ENCODE results near the gene AGRN. TPM values are rescaled to one million over a fixed set of nuclear protein-coding genes. Genes with fewer than 3 reads are reported as not detected.
"Not testable (repeated sequence)": the region's sequence is repeated elsewhere in the genome, so short reads cannot be mapped to it uniquely, and the experiment has no call there.

Gene AGRN
- total RNA-seq, 1 donor from 2014 or later = 17.6 TPM

DNA sequence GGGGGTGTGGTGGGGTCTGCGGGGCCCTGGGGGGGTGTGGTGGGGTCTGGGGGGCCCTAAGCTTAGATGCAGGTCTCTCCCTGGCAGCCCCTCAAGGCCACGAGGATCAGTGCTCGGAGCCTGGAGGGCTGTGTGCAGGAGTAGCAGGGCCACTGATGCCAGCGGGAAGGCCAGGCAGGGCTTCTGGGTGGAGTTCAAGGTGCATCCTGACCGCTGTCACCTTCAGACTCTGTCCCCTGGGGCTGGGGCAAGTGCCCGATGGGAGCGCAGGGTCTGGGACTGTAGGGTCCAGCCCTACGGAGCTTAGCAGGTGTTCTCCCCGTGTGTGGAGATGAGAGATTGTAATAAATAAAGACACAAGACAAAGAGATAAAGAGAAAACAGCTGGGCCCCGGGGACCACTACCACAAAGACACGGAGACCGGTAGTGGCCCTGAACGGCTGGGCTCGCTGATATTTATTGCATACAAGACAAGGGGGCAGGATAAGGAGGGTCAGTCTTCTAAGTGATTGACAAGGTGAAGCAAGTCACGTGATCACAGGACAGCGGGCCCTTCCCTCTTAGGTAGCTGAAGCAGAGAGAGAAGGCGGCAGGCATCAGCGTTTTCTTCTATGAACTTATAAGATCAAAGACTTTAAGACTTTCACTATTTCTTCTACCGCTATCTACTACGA, 45.5 kb downstream of the AGRN start:
- DNase-seq (ENCODE audit: low spot score) = no peak

DNA sequence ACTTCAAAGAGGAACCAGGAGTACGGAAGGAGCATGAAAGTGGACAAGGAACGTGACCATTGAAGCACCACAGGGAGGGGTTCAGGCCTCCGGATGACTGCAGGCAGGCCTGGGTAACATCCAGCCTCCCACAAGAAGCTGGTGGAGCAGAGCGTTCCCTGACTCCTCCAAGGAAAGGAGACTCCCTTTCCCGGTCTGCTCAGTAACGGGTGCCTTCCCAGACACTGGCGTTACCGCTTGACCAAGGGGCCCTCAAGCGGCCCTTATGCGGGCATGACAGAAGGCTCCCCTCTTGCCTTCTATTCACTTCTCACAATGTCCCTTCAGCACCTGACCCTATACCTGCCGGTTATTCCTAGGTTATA, 46.0 kb downstream of the AGRN start:
- not testable (repeated sequence) for DNase-seq (ENCODE audit: low spot score)

DNA sequence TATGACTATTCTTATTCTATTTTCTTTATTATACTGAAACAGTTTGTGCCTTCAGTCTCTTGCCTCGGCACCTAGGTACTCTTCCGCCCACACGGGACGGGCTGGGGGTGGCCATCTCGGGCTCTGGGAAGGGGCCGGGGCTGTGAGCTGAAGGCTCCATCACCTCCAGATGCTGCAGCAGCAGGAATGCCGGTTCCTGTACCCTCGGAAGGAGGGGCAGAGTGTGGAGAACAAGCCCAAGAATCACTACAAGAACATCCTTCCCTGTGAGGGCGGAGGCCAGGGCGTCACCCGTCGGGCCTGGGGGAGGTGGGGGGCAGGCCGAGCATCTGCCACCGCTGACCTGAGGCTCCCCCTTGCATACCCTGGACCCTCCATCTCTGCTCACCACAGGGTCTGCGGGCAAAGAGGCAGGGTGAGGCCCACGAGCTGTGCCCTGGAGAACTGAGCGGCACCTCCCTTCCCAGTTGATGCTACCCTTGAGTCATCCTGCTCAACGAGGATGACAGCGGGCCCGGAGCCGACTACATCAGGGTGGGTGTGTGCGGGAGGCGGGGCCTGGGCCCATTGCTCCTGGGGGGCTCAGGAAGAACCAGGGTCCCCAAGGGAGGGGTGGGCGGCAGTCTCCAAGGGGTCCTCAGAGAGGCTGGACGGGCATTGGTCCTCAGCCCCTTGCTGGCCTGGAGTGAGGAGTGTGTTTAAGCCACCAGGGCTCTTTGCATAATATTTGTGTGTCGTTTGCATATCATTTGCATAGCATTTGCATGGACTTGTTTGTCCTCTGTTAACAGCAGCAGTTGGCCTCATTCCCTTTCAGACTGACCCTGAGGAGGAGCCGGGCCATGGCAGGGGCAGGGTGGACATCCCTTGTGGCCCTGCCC, 46.7 kb downstream of the AGRN start:
- no peak for DNase-seq (ENCODE audit: low spot score)

DNA sequence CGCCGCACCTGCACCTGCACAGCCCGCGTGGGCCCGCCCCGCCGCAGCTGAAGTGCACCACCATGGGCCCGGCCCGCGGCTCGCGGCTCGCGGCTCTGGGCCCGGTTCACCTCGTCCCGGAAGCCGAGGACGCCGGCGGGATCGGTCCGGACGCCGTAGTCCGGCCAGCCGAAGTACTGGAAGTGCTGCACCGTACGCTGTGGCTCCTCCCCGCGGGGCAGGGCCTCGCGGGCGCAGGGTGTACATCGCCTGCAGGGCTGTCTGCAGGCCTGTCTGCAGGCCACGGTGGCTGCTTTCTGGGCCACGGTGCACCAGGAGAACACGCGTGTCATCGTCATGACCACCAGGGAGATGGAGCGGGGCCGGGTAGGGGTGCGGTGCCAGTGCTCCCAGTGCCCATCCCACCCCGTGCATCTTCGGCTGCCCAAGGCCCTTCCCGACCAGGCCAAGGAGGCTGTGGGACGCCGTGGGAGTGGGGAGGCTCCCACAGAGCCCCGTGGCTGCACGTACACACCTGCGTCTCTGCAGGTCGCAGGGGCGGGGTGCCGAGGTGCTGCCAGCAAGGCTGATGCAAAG, 47.5 kb downstream of the AGRN start:
- DNase-seq (ENCODE audit: low spot score) = no peak

DNA sequence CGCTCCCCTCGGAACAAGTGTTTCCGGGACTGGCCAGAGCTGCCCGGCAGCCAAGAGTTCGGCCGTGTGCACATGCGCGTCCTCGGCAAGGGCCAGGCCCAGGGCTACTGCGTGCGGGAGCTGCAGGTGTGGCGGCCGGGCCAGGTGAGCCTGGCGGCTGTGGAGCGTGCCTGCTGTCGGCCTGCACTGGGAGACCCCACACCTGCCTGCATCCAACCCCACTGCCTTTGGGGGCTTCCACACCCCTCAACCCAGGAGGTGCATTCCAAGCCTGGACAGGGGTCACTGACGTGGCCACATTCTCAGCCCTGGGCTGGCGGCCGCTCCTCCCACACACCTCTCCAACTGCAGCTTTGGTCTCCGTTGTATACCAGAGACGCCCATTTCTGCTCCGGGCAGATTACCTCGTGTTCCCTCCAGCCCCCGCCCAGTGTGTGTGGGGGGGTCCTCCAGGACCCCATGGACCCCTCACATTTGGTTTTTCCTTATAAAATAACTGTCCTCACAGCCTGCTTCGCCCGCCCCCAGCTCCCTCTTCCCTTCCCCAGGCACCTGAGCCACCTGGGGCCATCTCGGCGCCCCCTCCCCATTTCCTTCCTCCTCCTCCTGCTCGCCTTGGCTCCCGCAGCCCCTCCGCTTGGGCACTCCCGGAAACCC, 48.1 kb downstream of the AGRN start:
- DNase-seq (ENCODE audit: low spot score) = no peak

DNA sequence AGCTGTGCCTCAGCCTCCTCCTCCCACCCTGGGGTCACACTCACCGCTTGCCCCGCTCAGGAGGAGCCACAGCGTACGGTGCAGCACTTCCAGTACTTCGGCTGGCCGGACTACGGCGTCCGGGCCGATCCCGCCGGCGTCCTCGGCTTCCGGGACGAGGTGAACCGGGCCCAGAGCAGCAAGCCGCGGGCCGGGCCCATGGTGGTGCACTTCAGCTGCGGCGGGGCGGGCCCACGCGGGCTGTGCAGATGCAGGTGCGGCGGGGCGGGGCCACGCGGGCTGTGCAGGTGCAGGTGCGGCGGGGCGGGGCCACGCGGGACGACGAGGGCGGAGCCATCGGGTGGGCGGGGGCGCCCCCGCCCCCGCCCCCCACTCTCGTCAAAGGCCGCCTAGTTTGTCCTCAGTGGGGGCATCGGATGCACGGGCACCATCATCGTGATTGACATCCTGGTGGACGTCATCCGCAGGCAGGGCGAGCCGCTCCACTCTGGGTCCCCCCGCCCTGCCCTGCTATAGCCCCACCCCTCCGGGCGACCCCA, 48.7 kb downstream of the AGRN start:
- DNase-seq (ENCODE audit: low spot score) = no peak

DNA sequence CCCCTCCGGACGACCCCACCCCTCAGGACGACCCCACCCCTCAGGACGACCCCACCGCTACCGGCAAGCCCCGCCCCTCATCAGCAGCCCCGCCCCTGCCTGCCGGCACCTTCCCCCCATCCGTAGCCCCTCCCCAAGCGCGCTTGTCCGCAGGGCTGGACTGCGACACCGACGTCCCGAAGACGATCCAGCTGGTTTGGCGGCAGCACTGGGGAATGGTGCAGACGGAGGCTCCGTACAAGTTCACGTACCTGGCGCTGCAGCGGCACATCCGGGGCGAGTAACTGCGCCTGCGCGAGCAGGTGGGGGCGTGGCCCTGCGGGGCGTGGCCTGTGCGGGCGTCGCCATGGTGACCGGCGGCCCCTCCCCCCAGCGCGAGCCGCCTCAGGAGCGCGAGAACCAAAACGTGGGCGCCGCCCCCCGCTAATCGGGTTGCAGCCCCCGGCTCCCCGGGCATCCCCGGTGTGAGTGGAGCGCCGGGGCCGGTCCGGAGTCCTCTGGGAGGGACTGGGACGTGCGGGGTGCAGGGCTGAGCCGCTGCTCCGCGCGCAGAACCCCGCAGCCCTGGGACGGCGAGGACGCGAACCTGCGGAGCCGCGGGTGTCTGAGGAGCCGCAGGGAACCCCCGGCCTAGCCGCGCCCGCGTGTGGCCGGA, 49.3 kb downstream of the AGRN start:
- DNase-seq (ENCODE audit: low spot score) = no peak

DNA sequence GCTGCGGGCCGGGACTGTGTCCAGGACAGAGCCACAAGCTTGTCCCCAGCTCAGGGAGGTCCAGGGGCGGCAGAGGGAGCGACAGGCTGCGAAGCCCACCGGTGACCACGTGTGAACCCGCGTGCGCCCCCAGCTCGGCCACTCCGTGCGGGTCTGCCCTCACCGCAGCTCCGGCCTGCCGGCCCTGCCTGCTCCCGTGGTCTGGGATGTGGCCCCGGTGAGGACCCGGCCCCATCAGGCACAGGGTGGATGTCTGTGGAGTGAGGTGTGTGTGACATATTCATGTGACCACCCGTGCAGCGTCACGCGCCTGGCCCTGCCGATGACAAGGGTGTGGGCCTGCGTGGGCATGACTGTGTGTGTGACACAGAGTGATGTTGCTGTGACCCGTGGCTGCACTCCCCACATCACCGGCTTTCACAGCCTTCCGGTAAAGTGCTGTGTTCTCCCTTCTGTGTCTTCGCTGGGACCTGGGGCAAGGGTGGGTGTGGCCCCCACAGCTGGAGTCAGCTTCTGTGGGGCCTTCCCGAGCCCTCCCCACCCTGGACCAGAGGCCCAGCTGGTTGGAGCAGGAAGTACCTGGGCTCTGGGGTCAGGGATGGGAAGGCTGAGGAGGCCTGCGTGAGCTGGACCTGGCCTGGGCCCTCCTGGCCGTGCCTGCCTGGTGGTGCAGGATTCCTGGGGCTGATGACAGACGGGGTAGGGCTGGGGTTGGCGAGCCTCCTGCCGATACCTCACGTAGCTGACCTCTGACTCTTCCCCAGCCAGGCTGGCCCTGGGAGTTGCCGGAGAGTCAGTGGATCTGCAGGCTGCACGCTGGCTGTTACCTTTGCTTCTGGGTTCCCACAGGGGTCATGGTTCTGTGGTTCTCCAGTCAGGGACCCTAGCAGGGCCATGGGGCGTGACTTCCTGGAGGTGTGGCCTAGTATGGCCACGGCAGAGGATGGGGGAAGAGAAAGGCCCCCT, 50.1 kb downstream of the AGRN start:
- no peak for DNase-seq (ENCODE audit: low spot score)

DNA sequence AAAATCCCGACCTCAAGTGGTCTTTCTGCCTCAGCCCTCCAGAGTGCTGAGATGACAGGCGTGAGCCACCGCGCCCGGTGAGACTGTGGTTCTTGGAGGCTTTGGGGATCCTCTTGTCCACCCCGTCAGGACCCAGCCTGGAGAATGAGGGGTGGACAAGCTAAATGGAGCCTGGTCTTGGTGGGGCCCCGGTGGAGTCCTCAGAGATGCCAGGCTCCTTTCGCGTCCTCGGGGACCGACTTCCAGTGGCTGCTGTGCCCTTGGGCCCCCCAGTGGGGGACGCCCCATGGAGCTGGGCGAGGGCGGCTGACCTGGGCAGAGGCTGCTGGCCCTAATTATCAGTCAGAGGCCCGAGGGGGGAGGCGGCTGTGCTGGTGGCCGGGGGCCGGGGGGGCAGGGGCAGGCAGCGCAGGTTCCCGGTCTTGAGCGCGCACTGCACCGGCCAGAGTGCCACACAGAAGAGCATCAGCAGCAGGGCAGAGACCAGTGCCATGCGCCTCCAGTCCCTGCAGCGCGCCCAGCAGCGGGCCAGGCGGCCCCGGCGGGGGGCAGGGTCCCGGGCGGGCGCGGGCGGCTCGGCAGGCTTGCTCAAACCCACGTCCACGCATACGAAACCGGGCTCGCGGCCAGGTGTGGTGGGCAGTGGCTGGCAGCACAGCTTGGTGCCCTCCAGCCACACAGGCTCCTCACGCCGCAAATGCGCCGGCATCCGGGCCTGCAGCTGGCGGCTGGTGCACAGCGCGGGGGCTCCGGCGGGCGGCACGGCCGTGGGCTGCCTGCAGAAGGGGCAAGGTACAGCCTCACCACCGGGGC, 51.8 kb downstream of the AGRN start:
- no peak for DNase-seq (ENCODE audit: low spot score)

DNA sequence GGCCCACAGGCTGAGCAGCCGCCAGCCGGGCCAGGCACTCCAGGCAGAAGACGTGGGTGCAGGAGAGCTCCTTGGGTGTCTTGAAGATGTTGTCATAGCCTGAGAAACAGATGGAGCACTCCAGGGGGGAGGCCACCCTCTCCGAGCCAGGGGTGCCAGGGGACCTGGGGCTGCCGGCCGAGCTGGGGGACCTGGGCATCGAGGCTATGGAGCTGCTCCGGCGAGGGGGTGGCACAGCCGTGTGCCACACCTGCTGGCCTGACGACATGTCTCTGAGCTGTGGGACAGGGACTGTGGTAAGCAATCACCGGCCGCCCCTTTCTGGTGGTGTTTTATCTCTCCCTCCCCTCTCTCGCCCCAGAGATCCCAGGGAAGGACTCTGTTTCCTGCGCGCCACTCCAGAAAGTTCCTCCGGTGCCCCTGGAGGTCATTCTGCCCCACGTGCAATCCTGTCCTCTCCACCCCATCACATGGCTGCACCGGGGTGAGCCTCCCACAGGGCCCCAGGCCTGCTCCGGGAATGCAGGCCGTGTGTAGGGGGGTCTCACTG, 52.5 kb downstream of the AGRN start:
- no peak for DNase-seq (ENCODE audit: low spot score)

DNA sequence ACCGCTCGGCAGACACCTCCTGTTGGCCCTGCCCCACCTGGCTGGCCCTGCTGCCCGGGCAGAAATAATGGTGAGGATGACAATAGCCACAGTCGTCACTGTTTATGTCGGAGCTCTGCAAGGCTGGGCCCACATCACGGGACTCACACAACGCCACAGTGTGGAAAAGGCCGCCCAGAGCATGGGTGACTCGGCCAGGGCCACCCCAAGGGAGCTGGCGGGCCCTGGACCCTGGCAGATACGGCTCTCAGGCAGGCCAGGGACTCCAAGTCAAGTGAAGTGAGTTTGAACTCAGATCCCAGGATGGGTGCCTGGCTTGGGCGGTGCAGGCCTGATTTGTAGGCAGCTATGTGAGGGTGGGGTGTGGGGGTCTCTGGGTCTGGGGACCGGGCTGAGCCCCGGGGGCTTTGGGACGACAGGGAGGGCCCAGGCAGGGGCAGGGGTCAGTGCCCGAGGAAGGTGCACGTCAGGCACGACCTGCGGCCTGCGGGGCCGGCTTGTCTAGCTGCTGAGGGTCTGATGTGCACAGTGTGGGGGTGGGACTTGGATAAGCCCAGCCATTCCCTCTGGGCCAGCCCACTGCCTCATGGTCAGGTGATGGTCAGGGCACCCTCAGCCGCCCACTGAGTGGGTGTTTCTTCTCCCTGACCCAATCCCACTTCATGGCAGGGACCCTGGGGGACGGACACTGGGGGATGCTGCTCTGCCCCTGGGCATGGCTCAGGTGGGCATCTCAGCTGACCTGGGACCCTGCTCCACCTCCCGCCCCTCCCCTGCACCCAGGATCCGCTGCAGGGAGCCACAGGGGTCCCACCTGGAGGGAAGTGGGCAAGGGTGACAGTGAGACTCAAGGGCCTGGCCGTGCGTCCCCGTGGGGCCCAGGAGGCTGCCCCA, 53.2 kb downstream of the AGRN start:
- DNase-seq (ENCODE audit: low spot score) = no peak

DNA sequence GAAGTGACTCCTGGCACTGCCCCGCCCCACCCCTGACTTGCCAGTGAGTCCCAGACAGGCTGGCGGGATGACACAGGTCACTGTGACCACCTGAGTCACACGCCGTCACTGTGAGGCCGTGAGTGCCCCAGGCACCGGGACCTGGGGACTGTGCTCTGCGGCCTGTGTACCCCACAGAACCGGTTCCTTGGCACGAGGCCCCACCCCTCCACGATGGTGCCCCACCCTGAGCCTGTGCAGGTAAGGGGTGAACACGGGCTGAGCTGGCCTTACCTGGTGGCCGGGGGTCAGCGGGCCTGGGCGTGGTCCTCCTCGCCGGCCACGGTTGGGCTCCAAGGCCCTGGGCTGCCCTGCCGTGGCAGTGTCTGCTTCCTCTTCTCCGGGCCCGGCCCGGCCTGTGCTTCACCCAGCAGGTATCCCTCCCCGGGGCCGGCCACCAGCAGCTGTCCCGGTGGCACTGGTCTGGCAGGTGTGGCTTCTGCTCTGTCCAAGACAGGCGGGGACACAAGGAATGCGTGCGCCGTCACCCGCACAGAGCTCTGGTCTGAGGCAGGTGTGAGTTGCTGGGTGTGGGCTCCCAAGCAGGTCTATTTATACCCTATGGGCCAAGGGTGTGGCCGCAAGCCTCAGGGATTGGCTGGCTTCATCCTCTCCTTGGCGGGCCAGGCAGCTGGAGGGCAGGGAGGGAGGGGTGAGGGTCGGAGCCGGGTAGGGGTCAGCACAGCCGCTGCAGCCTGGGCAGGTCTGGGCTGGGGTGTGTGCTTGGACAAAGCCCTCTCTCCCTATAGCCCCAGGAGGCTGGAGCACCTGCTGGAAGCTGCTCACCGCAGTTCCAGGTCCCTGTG, 54.0 kb downstream of the AGRN start, which contains the start of gene RNF223:
TSS of gene RNF223 (minus strand) at position 564 of the 845 bp plus-strand sequence. CDS start 1,740 bp downstream, outside the sequence.
- DNase-seq (ENCODE audit: low spot score) = no peak

DNA sequence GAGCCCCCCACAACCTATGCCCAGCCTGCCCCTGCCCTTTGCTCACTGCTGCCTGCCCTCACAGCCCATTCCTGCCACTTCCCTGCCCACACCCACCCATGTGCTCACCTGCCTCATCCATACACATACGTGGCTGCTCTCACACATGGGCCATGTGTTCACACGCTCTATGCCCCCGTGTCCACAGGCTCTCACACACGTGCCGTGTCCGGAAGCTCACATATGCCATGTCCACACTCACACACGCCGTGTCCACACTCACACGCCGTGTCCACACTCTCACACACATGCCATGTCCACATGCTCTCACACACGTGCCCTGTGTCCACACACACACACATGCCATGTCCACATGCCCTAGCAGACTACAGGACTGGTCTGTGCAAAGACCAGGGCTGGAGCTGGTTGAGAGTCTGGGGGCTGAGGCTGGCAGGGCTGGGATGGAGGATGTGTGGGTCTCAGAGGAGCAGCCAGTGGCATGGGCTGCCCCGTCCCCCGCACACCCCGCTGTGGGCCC, 54.8 kb downstream of the AGRN start:
- no peak for DNase-seq (ENCODE audit: low spot score)

DNA sequence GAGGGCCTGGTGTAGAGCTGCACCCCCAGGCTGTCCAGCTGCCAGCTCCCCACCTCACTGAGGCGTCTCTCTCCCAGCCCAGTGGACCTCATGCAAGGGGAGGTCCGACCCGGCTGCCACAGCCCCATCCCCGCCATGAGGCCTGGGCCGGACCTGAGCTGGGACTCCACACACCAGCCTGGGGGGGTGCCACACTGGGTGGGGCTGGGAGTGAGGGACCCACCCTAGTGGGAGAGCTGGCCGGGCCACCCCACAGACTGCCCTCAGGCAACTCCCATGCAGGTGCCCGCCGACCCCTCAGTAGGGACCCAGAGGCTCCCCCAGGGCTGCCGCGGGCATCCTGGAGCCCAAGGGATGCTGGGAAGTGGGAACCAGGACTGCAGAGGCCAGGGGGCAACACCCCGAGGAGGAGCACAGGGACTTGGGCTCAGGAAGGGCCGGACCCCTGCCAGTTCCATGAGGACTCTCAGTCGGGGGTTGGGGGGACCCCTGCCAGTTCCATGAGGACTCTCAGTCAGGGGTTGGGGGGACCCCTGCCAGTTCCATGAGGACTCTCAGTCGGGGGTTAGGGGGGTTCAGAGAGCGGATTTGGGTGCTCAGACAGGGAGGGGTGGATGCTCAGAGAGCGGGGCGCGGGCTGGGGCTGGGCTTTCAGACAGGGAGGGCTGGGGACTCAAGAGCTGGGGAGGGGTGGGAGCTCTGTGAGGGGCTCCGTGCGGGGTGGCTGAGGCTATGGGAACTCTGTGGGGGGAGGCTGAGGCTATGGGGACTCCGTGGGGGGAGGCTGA, 55.4 kb downstream of the AGRN start:
- DNase-seq (ENCODE audit: low spot score) = no peak

DNA sequence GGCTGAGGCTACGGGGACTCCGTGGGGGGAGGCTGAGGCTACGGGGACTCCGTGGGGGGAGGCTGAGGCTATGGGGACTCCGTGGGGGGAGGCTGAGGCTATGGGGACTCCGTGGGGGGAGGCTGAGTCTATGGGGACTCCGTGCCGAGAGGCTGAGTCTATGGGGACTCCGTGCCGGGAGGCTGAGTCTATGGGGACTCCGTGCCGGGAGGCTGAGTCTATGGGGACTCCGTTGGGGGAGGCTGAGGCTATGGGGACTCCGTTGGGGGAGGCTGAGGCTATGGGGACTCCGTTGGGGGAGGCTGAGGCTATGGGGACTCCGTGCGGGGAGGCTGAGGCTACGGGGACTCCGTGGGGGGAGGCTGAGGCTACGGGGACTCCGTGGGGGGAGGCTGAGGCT, 57.5 kb downstream of the AGRN start:
- DNase-seq (ENCODE audit: low spot score) = not testable (repeated sequence)
